PC-3 (cell line): ENCODE measurements around the gene CFAP73.

ENCODE experiments used
- CTCF ChIP-seq: fragments of 300-600 bp; sonication (generic); conservative IDR thresholded peaks from 2 replicates; pipeline ENCODE4 v1.5.1; 2017; ENCODE audit warnings: antibody characterized with exemption, low read depth, mild to moderate bottlenecking, low read length
- EZH2 ChIP-seq: fragments of 300-600 bp; sonication (generic); IDR thresholded peaks from one replicate; pipeline ENCODE4 v1.6.1; 2017; ENCODE audit warnings: antibody characterized with exemption, mild to moderate bottlenecking, low read length; ENCODE audit not compliant: unreplicated experiment

- no peak for TF ChIP-seq CTCF
- no peak for TF ChIP-seq EZH2
These were observed 20.9 kb downstream of the CFAP73 start for GRCh38 chr12:113170457-113170856.
